ENCODE data around the gene ERGIC3.

The ERGIC3 gene

DNA sequence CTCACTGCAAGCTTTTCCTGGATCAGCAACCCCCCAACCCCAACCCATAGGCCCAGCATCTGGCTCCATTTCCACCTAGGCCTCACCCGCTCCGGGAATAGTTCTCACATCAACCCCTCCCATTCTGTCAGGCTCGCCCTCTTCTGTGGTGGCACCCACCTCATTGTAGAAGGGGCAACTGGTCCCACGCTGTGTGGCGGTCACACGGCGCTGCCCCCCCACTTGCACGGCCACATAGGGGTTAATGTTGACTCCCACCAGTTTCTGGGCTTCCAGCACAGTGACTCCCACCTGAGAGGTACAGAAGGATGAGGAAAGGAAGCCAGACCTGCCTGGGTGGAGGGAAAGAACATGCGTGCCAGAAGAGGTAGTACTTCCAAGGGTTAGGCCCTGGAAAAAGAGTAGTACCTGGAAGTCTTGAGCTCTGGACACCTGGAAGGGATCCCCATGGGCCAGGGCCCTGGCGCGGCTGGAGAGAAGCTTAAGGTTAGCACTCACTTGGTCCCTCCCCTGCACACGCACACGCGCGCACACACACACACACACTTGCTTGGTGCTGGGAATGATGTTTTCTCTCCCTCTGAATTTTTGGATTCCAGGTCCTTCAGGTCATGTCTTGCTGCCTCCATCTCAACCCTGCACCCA, 61.1 kb downstream of the ERGIC3 start:
- Histone ChIP-seq H3K9me3 (ENCODE audit: control insufficient read depth, insufficient read depth, low read length) (no peaks in the 10 kb centered on the region), H3K27me3 (ENCODE audit: control insufficient read depth, insufficient read depth, low read length) (peaks cover 5% of the 10 kb centered on the region; the same call in 1 of the 2 replicates), H3K27ac (ENCODE audit: low read length) (no peak overlapping the region), H3K4me3 (ENCODE audit: low read length) (no peak overlapping the region), H3K36me3 (ENCODE audit: control insufficient read depth, insufficient read depth, low read length) (no peaks in the 10 kb centered on the region), H3K4me1 (ENCODE audit: control insufficient read depth, insufficient read depth, low read length) (0 out of 2 replicates have a peak, but pooled peaks cover 1% of the 10 kb centered on the region)
- DNase-seq (ENCODE audit: low read depth, low spot score) = no peak
- WGBS (ENCODE audit: insufficient coverage, insufficient read length) = no CpG with 5 or more reads among the region's 15 CpGs

DNA sequence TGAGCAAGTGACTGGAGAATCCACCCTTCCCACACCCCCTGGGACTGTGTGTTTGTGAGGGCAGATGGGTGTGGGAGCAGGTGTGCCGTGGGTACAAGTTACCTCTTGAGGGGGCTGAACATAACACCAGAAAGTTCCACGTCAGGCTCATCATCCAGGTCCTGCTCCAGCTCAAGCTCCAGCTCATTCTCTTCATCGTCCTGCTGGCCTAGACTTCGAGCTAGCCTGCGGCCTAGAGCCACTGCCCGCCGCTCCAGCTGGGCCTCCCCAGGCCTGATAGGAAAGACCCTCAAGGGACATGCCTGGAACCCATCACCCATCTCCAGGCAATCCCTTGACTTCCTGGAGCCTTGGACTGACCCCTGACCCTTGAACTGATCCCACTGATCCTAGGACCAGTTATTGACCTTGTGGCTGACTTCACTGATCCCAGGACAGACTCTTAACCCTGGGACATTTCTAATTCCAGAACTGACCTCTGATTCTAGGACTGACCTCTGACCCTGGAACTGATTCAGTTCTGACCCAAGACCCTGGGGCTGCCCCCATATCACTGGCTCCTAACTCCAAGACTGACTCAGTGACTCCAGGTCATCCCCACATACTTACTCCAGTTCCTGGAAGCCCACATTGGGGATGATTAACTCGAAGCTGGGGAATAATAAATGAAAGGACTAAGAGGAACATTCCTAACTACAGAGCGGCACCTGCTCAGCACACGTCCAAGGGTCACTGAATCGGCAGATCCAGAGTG, 62.0 kb downstream of the ERGIC3 start:
- no peak overlapping the region for H3K4me3 ChIP-seq (ENCODE audit: low read length)
- H3K27ac ChIP-seq (ENCODE audit: low read length) = no peak overlapping the region
- no CpG with 5 or more reads among the region's 11 CpGs for WGBS (ENCODE audit: insufficient coverage, insufficient read length)
- no peak for DNase-seq (ENCODE audit: low read depth, low spot score)
- H3K9me3 ChIP-seq (ENCODE audit: control insufficient read depth, insufficient read depth, low read length) = no peaks in the 10 kb centered on the region
- no peaks in the 10 kb centered on the region for H3K36me3 ChIP-seq (ENCODE audit: control insufficient read depth, insufficient read depth, low read length)
- H3K27me3 ChIP-seq (ENCODE audit: control insufficient read depth, insufficient read depth, low read length) = peaks cover 5% of the 10 kb centered on the region; the same call in 1 of the 2 replicates
- 0 out of 2 replicates have a peak, but pooled peaks cover 1% of the 10 kb centered on the region for H3K4me1 ChIP-seq (ENCODE audit: control insufficient read depth, insufficient read depth, low read length)

DNA sequence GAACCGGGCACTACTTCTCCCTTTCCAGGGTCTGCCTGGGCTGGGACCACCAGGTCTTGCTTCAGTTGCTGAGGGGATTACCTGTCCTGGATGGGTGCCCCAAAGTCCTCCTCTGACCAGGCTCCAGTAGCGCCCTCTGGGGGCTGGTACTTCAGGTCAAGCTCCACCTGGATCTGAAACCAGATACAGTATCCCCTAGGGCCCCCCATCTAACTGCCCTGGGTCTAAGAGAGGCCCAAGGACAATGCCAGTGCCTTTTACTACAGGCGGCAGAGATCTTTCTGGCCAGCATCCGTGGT, 62.5 kb downstream of the ERGIC3 start:
- peaks cover 5% of the 10 kb centered on the region; the same call in 1 of the 2 replicates for H3K27me3 ChIP-seq (ENCODE audit: control insufficient read depth, insufficient read depth, low read length)
- H3K36me3 ChIP-seq (ENCODE audit: control insufficient read depth, insufficient read depth, low read length) = no peaks in the 10 kb centered on the region
- H3K27ac ChIP-seq (ENCODE audit: low read length) = no peak overlapping the region
- no peaks in the 10 kb centered on the region for H3K9me3 ChIP-seq (ENCODE audit: control insufficient read depth, insufficient read depth, low read length)
- no peak for DNase-seq (ENCODE audit: low read depth, low spot score)
- H3K4me3 ChIP-seq (ENCODE audit: low read length) = no peak overlapping the region
- WGBS (ENCODE audit: insufficient coverage, insufficient read length) = no CpG with 5 or more reads among the region's 4 CpGs
- H3K4me1 ChIP-seq (ENCODE audit: control insufficient read depth, insufficient read depth, low read length) = 0 out of 2 replicates have a peak, but pooled peaks cover 1% of the 10 kb centered on the region

DNA sequence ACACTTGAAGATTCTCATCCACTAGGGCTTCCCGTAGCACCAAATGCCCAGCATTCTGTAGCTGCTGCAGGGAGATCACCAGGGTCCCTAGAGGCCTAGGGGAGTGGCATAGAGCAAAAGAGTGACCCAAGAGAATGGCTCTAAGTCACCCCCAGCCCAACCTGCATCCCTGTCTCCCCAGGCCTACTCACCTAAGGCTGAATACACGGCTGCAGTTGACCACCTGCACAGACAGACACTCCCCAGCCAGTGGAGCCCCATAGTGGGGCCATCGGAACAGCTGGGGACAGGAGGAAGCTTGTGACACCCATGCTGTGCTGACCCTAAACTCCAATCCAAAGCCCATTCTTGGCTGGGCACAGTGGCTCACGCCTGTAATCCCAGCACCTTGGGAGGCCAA, 64.2 kb downstream of the ERGIC3 start:
- Histone ChIP-seq H3K36me3 (ENCODE audit: control insufficient read depth, insufficient read depth, low read length) (no peaks in the 10 kb centered on the region), H3K4me1 (ENCODE audit: control insufficient read depth, insufficient read depth, low read length) (no peaks in the 10 kb centered on the region), H3K4me3 (ENCODE audit: low read length) (no peak overlapping the region), H3K27ac (ENCODE audit: low read length) (no peak overlapping the region), H3K9me3 (ENCODE audit: control insufficient read depth, insufficient read depth, low read length) (no peaks in the 10 kb centered on the region), H3K27me3 (ENCODE audit: control insufficient read depth, insufficient read depth, low read length) (peaks cover 3% of the 10 kb centered on the region; the same call in 1 of the 2 replicates)
- DNase-seq (ENCODE audit: low read depth, low spot score) = no peak
- WGBS (ENCODE audit: insufficient coverage, insufficient read length) = no CpG with 5 or more reads among the region's 4 CpGs
